GM18909 (cell line): Measurements from ENCODE around the gene INPP5B.
"Not testable (repeated sequence)": the region's sequence is repeated elsewhere in the genome, so short reads cannot be mapped to it uniquely, and the experiment has no call there.

Source experiments
- ATAC-seq: cut with Tn5 transposase; IDR thresholded peaks from one replicate; pipeline ENCODE4 v1.9.1; 2021; ENCODE audit warnings: mild to moderate bottlenecking; ENCODE audit not compliant: unreplicated experiment, poor library complexity

INPP5B gene

DNA sequence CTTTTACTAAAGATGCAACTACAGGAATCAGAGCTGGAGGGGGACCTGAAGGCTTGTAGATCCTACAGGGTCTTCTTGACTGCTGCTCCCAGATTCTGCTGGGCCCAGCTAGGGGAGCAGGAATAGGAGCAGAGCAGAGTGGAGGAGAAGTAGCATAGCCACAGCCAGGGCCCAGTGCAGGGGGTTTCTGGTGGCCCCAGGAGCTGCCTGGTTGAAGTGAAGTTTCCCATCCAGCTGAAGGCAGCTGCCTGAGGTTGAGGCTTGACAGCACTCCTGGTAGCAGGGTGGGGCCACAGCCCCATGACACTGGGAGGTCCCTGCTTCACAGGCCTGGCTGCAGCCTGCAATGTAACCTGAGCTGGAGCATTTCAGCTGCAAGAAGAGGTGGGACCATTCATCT, 2.0 kb upstream of the INPP5B start:
- ATAC-seq = no peak

DNA sequence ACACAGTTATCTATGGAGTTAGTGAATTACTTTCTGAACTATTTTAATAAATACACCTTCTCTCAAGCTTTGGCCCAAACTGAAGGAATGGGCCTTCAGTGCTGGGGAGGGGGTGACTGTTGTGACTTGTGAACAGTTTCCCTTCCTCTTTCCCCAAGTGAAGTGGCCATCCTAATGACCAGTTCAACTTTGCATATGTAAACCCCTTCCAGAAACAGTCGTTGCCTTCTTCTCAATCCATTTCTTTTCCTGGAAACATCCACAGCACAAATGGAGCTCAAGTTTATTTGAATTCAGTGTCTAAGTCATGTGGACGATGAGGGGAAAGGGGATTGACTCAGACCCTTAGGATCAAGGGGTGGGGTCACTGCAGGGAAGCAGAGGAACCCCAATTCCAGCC, 1.3 kb upstream of the INPP5B start:
- no peak for ATAC-seq

DNA sequence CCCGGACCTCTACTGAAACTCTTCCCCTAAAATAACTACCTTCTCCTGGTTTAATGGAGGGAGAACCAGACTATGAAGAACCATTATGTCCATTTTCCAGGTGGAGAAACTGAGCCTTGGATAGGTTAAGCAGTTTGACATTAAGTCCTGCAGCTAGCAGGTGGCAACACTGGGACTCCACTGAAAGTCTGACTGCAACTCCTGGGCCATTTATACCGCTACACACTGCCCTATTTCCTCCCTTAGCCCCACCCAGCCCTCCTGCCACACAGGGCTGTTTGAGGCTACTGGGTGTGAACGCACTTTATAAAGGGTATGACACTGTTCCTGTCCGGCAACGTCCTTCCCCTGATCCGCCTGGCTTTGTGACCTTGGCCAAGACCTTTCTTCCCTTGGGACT, 511 bp upstream of the INPP5B start:
- peak; percentile 2 for ATAC-seq

DNA sequence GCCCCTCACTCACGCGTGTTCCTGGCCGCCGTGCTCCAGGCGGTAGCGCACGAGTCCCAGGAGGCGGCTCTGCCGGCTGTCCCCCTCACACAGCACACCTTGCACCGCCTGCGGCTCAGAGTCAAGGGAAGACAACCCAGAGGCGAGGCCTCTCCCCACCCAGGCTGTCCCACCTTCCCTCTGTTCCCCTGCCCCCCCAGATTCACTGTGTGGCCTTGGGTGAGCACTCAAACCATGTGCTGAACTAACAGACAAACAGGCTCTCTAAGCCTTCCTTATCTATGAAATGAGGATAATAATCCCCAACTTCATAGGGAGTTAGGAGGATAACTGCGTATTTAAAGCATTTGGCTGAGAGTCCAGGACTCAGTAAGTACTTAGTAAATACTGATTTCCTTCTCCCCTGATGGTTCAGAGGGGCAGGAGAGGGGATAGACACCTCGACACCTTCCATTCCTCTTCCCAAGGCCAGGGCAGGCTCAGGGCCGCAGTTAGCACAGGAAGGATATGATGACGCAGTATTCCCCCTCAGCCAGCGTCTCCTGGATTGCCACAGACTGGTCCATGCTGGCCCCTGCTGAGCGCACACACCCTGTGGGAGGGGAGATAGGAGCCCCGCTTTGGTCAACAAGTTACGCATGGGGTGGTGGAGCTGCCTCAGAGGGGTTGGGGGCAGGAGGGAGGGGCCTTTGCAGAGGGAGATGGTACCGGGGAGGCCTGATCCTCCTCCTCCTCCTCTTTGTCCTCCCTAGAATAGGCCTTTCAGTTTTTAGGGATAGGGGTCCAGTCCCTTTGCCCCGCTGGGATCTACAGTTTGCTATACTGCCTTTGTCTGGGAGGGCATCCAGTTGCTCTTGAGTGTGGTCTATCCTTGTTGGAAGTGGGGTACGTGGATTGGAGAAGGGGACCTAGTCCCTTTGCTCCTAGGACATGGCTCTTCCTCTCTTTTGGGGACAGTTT, 830 bp downstream of the INPP5B start:
- ATAC-seq = no peak

DNA sequence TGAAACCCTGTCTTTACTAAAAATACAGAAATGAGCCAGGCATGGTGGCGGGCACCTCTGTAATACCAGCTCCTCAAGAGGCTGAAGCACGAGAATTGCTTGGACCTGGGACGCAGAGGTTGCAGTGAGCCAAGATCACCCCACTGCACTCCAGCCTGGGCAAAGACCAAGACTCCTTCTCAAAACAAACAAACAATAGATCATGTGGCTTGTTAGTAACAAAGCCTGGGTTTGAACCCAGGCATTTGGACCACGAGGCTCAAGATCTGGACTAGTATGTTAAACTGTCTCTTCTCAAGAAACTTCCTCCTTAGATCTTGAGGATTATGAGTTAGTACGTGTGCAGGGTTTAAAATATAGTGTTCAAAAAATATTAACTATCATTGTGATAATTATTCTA, 1.6 kb downstream of the INPP5B start:
- ATAC-seq = no peak

DNA sequence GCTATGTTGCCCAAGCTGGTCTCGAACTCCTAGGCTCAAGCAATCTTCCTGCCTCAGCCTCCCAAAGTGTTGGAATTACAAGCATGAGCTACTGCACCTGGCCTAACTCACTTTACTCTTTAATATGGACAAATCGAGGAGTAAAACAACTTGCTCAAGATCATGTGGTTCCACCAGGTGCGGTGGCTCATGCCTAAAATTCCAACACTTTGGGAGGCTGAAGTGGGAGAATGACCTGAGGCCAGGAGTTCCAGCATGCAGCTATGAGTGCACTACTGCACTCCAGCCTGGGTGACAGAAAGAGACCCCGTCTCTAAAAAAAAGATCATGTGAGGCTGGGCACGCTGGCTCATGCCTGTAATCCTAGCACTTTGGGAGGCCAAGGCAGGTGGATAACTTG, 2.0 kb downstream of the INPP5B start:
- ATAC-seq = no peak

DNA sequence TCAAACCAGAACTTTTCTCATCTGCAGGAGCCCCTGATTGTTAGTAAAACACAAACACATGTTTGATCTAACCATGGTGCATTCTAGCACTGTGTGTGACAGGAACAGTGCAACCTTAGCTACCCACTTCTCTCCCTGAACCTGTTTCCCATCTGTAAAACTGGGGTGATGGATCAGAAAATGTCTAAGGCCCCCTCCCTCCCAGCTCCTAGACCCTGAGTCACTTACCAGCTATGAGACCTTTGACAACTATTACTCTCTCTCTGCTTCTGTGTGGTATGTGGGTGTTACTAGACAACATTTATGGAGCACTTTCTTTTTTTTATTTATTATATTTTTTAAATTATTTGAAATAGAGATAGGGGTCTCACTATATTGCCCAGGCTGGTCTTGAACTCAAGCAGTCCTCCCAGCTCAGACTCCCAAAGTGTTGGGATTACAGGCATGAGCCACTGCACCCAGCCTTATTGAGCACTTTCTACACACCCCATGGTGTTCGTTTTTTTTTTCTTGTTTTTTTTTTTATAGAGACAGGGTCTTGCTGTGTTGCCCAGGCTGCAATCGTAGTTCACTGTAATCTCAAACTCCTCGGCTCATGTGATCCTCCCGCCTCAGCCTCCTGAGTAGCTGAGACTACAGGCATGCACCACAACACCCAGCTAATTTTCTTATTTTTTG, 2.6 kb downstream of the INPP5B start:
- no peak for ATAC-seq

DNA sequence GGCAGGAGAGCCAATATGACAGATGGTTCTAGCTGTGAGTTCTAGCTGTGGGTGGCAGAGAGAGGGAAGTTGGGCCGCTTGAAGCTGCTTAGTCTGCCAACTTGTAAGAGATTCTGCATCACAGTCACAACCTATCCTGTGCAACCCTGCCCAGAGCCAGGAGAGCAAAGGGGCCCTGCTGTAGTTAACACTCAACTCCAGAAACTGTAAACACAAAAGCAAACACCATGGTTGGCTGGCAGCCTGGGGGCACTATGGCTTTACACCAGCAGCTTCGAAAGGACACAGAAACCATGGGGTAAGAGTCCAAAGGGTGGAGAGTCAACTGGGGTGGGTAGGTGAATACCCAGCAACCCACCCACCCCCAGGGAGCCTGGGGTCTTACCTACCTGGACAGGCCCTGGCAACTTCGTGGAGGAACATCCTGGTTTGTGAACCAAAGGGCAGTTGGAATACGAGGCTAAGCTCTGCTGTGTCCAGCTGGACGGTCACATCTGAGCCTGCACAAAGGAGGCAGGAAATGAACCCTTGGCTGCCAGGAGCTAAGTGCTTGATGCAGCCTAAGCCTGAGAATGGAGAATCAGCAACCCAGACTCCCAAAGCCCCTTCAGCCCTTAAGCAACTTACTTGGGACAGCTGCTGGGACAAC, 6.4 kb downstream of the INPP5B start:
- no peak for ATAC-seq

DNA sequence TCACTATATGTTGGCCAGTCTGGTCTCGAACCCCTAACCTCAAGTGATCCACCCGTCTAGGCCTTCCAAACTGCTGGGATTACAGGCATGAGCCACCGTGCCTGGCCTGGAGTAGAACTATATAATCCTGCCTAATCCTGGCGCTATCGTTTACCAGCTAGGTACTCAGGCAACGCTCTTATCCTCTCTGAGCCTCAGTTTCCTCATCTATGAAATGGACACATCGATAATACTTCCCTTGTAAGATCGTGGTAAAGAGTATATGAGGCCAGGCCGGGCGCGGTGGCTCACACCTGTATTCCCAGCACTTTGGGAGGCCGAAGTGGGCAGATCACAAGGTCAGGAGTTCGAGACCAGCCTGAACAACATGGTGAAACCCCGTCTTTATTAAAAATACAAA, 10.1 kb downstream of the INPP5B start:
- not testable (repeated sequence) for ATAC-seq

DNA sequence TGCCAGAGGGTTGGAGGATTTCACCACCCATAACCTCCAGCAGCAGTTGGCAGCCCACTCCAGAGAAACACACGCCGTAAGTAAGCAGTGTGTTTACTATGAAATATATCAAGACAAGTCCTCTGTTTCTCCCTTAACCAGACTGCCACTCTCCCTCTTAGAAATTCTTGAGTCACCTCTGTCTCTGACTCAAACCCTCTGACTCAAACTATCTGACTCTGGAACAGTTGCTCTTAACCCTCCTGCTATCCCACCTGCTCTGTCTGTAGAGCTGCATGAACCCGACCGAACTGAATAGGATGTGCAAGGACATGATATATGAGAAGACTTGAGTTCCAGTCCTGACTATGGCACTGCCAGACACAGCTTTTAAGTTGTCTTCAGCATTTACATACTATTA, 14.1 kb downstream of the INPP5B start:
- no peak for ATAC-seq

DNA sequence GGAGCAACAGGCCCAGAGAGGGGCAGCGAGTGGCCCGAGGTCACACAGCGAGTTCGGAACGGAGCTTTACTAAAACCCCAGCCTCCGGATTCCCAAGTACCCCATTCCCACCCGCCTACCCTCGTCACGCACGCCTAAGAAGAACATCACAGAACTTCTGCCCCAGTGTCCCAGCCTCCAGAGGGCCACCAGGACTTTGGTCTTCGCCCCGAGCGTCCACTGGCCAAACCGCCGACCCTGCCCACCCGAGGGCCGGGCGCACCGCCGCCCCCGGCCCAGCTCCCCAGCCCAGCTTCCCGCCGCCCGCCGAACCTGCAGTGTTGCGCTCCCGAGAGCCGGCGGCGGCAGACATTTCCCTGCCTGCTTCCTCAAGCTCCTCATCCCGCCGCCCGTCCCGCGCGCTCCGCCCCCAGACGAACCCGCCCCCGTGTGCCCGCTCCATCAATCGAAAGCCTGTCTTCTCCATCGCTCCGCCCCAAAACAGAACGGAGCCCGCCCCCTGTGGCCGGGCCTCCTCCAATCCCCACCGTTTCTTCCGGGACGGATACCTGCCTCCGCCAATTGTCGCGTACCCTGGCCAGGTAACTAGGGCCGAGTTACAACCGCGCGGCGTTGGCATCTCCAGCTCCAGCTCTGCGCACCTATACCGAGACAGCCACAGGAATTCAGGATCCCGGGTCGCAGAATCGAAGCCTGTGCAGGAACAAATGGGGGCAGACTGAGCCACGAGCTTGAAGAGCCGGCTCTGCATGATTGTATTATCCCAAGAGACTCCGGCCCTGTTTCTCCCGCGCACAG, 15.3 kb downstream of the INPP5B start:
- ATAC-seq = peak; percentile 95

DNA sequence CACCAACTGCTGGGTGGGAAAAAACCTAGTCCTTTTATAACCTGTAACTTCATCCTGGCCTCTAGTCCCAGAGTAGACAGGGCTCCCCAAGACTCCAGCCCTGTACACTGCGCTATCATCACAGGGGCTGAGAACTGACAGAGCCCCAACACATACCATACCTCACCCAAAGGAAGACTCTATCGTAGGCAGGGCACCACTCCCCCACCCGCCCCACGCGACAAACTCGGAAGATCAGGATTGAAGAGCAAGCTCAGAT, 15.8 kb downstream of the INPP5B start:
- ATAC-seq = no peak

DNA sequence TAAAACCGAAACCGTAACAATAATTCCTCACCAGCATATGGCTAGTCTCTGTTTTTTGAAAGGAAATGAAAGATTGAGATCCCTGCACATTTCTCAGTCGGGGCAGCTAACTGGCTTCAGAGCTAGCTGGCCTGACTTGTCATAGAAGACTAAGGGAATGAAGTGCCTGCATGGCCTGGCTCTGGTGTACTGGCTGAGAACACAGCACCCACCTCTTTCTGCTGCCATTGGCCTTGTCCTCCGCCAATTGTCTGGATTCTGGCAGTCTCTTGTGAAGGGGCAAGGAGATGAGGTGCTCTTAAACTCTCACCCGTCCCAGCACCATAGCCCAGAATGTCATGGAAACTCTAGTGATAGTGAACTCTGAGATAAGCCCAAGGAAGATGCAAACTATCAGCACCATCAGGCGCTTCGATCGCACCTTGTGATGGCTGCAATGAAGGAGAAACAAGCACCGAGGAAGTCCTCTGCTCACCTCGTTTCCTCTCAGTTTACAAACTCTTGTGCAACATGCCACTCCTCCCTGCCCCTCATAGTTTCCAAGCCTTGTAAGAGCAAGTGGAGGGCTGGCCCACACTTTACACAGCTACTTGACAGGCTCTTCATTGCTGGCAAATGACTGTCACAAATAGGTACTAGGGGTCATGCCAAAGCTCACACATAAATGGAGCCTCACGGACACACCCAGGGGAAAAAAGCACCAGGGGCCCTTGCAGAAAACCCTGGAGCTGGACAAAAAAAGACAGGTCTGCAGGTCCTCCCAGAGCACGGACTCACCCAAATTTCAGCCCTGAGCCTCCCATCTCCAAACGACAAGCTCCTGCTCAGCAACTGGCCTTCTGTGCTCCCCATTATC, 16.4 kb downstream of the INPP5B start:
- no peak for ATAC-seq

DNA sequence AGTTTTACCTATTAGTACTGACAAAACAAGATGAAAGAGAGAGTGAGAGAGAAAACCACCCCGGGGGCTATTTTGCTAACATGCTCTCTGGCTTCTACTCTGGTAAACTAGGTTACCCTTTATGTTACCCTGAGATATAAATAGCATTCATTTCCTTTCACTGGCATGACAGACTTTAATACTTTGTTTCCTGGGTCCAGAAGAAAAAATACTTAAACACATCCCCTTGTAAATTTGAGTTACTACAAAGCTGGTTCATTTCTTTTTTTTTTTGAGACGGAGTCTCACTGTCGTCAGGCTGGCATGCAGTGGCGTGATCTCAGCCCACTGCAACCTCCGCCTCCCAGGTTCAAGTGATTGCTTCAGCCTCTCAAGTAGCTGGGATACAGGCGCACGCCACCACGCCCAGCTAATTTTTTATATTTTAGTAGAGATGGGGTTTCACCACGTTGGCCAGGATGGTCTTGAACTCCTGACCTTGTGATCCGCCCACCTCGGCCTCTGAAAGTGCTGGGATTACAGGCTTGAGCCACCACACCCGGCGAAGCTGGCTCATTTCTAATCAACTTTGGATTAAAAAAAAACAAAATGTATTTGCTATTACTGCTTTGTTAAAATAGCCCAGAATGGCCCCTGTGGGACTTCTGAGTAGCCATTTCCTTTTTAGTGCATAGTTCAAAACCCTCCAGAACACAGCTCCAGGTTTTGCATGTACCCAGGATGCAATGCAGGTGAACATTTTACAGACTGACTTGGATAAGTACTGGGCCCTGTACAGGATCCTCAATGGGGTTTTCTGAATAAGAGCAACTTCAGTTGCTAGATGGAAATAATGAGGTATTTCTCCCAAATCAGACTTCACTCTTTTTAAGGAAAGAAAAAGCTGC, 20.6 kb downstream of the INPP5B start:
- peak; percentile 52 for ATAC-seq

DNA sequence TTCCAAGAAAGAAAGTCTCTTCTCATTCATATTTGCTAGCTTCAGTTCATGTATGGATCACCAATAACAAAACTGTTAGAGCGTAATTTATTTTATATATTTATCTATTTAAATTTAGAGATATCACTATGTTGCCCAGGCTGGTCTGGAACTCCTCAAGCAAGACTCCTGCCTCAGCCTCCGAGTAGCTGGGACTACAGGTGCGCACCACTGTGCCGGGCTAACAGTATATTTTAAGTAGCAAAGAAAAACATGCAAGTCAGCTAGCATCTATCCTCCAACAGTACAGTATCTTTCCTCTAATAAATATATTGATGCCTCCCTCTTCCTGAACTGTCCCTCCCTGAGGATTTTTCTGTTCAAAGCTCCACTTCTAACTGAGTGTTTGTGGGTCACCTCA, 21.5 kb downstream of the INPP5B start:
- no peak for ATAC-seq

DNA sequence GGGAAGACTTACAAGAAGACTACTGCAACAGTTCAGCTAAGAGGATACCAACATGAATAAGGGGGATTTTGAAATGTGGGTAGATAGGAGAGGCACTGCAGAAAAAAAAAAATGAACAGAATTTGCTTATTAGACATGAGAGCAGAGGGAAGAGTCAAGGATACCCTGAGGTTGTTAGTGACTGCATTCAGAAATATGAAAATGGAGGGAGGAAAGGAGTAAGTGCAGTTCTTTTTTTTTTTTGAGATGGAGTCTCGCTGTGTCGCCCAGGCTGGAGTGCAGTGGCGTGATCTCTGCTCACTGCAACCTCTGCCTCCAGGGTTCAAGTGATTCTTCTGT, 23.3 kb downstream of the INPP5B start:
- no peak for ATAC-seq

DNA sequence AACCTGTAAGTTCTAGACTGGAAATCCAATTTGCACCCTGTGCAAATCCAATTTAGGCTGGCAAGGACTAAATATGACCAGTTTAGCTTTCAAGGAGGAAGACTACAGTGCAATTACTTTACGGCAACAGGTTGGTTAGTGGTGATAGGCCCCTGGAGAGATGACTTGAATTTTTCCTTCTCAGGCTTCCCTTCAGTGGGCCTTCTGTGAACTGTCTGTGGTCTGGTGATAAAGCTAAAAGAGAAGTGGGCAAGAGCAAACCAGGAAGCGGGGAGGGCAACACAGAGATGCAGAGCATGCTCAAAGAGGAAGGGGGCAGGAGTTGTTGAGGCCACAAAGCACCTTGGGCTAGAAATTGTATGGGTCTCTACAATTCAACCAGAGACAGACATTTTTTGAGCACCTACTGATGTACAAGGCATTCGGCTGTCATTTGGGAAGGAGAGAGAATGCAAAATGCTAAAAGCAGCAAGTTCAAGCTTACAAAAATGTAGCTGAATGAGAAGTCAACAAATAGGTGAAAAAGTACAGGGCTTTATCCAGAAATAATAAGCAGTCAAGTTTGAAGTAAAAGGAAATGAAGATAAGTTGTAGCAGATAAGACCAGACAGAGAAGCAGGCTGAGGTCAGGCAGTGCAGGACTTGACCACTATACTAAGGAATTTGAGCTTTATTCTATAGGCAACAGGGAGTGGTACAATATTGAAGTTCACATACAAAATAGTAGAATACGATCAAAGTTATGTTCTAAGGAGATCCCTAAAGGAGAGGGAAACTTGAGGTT, 23.9 kb downstream of the INPP5B start:
- ATAC-seq = peak; percentile 65

DNA sequence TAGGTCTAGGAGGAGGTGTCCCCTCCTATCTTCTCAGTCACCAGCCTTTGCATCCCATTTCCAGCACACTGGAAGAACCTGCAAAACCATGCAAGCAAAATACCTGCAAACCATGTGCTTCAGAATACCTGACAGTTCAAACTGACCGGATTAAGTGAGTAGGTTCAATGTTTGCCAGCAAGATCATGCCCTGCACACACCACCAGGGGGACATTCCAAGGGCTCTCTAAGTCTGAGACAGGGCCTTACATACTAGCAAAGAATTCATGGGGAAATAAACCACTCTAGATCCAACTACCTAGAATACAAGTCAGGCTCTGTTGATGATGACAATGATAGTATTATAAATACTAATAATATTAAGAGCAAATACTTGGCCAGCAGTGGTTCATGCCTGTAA, 27.6 kb downstream of the INPP5B start:
- ATAC-seq = no peak
